Activated CD4-positive, alpha-beta T cell treated with anti-CD3 and anti-CD28 coated beads for 4 hours (primary cell): ENCODE data around the gene OSGEP.

Experiments
- DNase-seq, 2 donors: peaks; one replicate each; pipeline ENCODE4 v3.0.0-alpha.2; 2020

Gene OSGEP

GRCh38 chr14:20428802-20429201, 25.8 kb downstream of the OSGEP start:
- no peak for DNase-seq

- DNase-seq = no peak
Measured at GRCh38 chr14:20428010-20428365, 26.6 kb downstream of the OSGEP start.

GRCh38 chr14:20427231-20428009, 27.2 kb downstream of the OSGEP start:
- no peak for DNase-seq

GRCh38 chr14:20424851-20425250, 29.8 kb downstream of the OSGEP start:
- no peak for DNase-seq

GRCh38 chr14:20422886-20423285, 31.7 kb downstream of the OSGEP start:
- no peak for DNase-seq

GRCh38 chr14:20421267-20421666, 33.3 kb downstream of the OSGEP start:
- no peak for DNase-seq

GRCh38 chr14:20419419-20419818, 35.2 kb downstream of the OSGEP start:
- DNase-seq = no peak

- no peak for DNase-seq
Measured at GRCh38 chr14:20418501-20418909, 36.1 kb downstream of the OSGEP start.

- no peak for DNase-seq
Measured at GRCh38 chr14:20417250-20418186, 37.1 kb downstream of the OSGEP start.

- DNase-seq = no peak
Measured at GRCh38 chr14:20416223-20416622, 38.4 kb downstream of the OSGEP start.

- DNase-seq = peak; percentile 18 to 49
Measured at GRCh38 chr14:20415782-20416206, 38.8 kb downstream of the OSGEP start.

GRCh38 chr14:20413744-20414082, 40.9 kb downstream of the OSGEP start:
- peak in 1 of 2 donors; percentile 16 for DNase-seq

GRCh38 chr14:20412876-20413743, 41.5 kb downstream of the OSGEP start, which contains the start of gene TEP1:
TEP1 (minus strand) TSS chr14:20413501; CDS start chr14:20408439, 5,062 bp downstream.
- peak; percentile 60 to 71 for DNase-seq

- no peak for DNase-seq
Measured at GRCh38 chr14:20412411-20412810, 42.2 kb downstream of the OSGEP start.

GRCh38 chr14:20409226-20409625, 45.4 kb downstream of the OSGEP start:
- no peak for DNase-seq

GRCh38 chr14:20403521-20403920, 51.1 kb downstream of the OSGEP start:
- no peak for DNase-seq

GRCh38 chr14:20400965-20401593, 53.5 kb downstream of the OSGEP start:
- peak in 1 of 2 donors; percentile 13 for DNase-seq

- no peak for DNase-seq
Measured at GRCh38 chr14:20400589-20400964, 54.0 kb downstream of the OSGEP start.

- no peak for DNase-seq
Measured at GRCh38 chr14:20397511-20397910, 57.1 kb downstream of the OSGEP start.
